Measurements from ENCODE around the gene PSMD14. TPM values are rescaled to one million over a fixed set of nuclear protein-coding genes. Genes with fewer than 3 reads are reported as not detected.
"Not testable (repeated sequence)": the region's sequence is repeated elsewhere in the genome, so short reads cannot be mapped to it uniquely, and the experiment has no call there.

PSMD14 gene
- total RNA-seq, 1 experiment from 2014 or later: 81.1 TPM

DNA sequence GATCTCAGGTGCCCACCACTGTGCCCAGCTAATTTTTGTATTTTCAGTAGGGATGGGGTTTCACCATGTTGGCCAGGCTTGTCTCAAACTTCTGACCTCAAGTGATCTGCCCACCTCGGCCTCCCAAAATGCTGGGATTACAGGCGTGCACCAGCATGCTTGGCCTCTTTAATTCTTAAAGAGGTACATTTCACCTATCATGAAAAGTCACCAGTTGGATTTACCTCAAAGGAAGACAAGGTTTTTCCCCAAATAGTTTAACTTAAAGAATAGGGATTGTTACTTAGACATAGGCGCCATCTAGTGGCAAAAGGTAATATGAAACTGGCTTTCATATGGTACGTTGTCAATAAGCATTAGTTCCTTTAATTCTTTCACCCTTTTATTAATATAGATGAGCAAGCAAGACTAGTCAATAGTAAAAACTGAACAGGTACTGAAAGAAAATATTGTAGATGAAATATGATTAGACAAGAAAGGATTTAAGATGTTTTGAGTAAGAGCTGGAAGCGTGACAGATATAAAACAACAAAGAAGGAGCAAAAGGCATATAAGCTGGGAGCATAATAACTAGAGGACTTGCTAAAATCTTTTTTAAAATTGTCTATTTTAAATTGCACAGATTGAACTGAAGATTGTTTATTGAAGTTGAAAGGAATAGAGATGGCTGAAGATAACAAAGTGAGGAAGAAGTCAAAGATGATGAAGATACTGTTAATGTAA lies 35.0 kb upstream of the PSMD14 start:
- POLR2A ChIA-PET: no interaction called here
- TF ChIP-seq, protein P1, sequence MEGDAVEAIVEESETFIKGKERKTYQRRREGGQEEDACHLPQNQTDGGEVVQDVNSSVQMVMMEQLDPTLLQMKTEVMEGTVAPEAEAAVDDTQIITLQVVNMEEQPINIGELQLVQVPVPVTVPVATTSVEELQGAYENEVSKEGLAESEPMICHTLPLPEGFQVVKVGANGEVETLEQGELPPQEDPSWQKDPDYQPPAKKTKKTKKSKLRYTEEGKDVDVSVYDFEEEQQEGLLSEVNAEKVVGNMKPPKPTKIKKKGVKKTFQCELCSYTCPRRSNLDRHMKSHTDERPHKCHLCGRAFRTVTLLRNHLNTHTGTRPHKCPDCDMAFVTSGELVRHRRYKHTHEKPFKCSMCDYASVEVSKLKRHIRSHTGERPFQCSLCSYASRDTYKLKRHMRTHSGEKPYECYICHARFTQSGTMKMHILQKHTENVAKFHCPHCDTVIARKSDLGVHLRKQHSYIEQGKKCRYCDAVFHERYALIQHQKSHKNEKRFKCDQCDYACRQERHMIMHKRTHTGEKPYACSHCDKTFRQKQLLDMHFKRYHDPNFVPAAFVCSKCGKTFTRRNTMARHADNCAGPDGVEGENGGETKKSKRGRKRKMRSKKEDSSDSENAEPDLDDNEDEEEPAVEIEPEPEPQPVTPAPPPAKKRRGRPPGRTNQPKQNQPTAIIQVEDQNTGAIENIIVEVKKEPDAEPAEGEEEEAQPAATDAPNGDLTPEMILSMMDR (IDR thresholded peaks at IDR 0.05; ENCODE audit: insufficient read depth in 1 of 2, low read depth in 1 of 2, low read length in 1 of 2, severe bottlenecking in 1 of 2, unreplicated experiment in 1 of 2): peak; percentile 56 to 70

DNA sequence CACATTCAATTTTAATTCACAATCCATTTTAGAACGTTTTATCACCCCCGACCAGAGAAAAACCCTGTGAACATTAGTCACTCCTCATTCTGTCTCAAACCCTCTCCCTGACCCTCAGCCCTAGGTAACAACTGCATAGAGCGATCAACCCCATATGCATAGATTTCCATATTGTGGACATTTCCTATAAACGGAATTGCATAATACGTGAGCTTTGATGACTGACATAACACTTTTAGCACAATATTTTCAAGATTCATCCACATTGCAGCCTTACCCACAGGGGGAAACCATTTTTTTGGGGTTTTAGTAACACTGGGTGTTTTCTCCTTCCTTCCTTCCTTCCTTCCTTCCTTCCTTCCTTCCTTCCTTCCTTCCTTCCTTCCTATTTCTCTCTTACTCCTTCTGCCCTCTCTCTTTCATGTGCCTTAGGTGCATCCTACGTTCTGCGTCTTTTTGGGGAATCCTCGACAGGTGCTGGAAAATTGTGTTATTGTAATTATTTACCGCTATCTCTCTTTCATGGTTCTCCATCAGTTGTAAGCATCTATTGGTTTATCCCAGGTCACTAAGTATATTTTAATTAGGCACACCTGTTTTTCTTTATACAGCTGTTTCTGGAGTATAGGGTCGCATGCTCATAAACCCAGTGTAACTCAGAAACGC lies 29.5 kb upstream of the PSMD14 start:
- CTCF ChIA-PET; DNase-seq; POLR2A ChIA-PET; H3K36me3 ChIP-seq (ENCODE audit: control insufficient read depth, insufficient read depth, low read length); H3K4me1 ChIP-seq; H3K27me3 Mint-ChIP-seq (ENCODE audit: insufficient read depth, unreplicated experiment); H3K27ac Mint-ChIP-seq (ENCODE audit: unreplicated experiment); BruUV-seq (replicated peaks); H3K4me3 Mint-ChIP-seq (ENCODE audit: unreplicated experiment); H3K9me3 Mint-ChIP-seq (ENCODE audit: unreplicated experiment); H3K36me3 Mint-ChIP-seq (ENCODE audit: insufficient read depth, unreplicated experiment); intact Hi-C loops (cut with micrococcal nuclease; ENCODE audit: unreplicated experiment); H3K27me3 ChIP-seq (replicated peaks; ENCODE audit: control insufficient read depth, insufficient read depth, low read length); H3K9me3 ChIP-seq; H3K4me1 Mint-ChIP-seq (ENCODE audit: low read depth, unreplicated experiment); H3K4me3 ChIP-seq (ENCODE audit: low read depth, low read length): not testable (repeated sequence)

More for the DNA sequence above, 35.0 kb upstream of the PSMD14 start:
- Histone ChIP-seq H3K4me3 (ENCODE audit: low read depth, low read length) (no peak overlapping the region), H3K4me1 (no peaks in the 10 kb centered on the region), H3K9me3 (0 out of 2 replicates have a peak, but pooled peaks cover 4% of the 10 kb centered on the region), H3K27me3 (replicated peaks; ENCODE audit: control insufficient read depth, insufficient read depth, low read length) (no peaks in the 10 kb centered on the region), H3K36me3 (ENCODE audit: control insufficient read depth, insufficient read depth, low read length) (no peaks in the 10 kb centered on the region)
- Mint-ChIP-seq H3K9me3 (ENCODE audit: unreplicated experiment) (peaks cover 7% of the 10 kb centered on the region), H3K4me1 (ENCODE audit: low read depth, unreplicated experiment) (no peaks in the 10 kb centered on the region), H3K27me3 (ENCODE audit: insufficient read depth, unreplicated experiment) (peaks cover 3% of the 10 kb centered on the region), H3K4me3 (ENCODE audit: unreplicated experiment) (no peak overlapping the region), H3K27ac (ENCODE audit: unreplicated experiment) (no peak overlapping the region), H3K36me3 (ENCODE audit: insufficient read depth, unreplicated experiment) (no peaks in the 10 kb centered on the region)
- CTCF ChIA-PET: interaction anchor here (0.7 kb wide), 1 partner anchor 8 kb away, joined by 4 read pairs; no protein-coding TSS in a partner anchor
- DNase-seq: peak in 1 of 2 experiments; percentile 66
- intact Hi-C loops (cut with micrococcal nuclease; ENCODE audit: unreplicated experiment): loop anchor here (1.0 to 5.0 kb wide), 3 partner anchors 22 to 50 kb away; no protein-coding TSS in a partner anchor
- no TSS peak for BruUV-seq (replicated peaks)

DNA sequence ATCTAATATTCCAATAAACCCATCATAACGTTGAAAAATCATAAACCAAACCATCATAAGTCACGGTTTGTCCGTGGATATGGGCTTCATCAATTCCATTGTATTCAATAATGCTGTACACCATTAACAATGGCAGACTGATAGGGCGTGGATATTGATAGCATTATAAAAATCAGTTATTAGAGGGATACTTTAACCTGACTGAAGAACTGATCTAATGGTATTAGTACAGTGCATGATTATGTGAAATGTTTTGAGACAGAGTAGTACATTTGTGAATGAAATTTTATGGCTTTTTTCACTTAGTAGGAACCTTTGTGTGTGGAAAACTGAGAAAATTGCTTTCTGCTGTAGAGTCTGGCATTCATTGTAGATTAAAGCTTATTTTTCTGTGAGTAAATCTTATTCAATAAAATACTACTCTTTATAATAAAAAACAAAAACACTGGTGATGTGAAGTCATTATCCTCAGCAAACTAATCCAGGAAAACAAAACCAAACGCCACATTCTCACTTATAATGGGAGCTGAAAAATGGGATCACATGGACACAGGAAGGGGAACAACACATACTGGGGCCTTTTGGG lies 28.9 kb upstream of the PSMD14 start:
- DNase-seq; H3K27me3 ChIP-seq (replicated peaks; ENCODE audit: control insufficient read depth, insufficient read depth, low read length); H3K9me3 ChIP-seq; CTCF ChIA-PET; H3K4me3 Mint-ChIP-seq (ENCODE audit: unreplicated experiment); H3K36me3 ChIP-seq (ENCODE audit: control insufficient read depth, insufficient read depth, low read length); H3K9me3 Mint-ChIP-seq (ENCODE audit: unreplicated experiment); intact Hi-C loops (cut with micrococcal nuclease; ENCODE audit: unreplicated experiment); H3K27ac Mint-ChIP-seq (ENCODE audit: unreplicated experiment); H3K27me3 Mint-ChIP-seq (ENCODE audit: insufficient read depth, unreplicated experiment); H3K4me1 ChIP-seq; POLR2A ChIA-PET; BruUV-seq (replicated peaks); H3K4me3 ChIP-seq (ENCODE audit: low read depth, low read length); H3K4me1 Mint-ChIP-seq (ENCODE audit: low read depth, unreplicated experiment); H3K36me3 Mint-ChIP-seq (ENCODE audit: insufficient read depth, unreplicated experiment): not testable (repeated sequence)

GRCh38 chr2:161280906-161281323 lies 27.3 kb upstream of the PSMD14 start:
- H3K9me3 ChIP-seq; H3K27me3 Mint-ChIP-seq (ENCODE audit: insufficient read depth, unreplicated experiment); H3K4me1 ChIP-seq; H3K27me3 ChIP-seq (replicated peaks; ENCODE audit: control insufficient read depth, insufficient read depth, low read length); H3K4me1 Mint-ChIP-seq (ENCODE audit: low read depth, unreplicated experiment); CTCF ChIA-PET; H3K36me3 ChIP-seq (ENCODE audit: control insufficient read depth, insufficient read depth, low read length); H3K4me3 ChIP-seq (ENCODE audit: low read depth, low read length); H3K27ac Mint-ChIP-seq (ENCODE audit: unreplicated experiment); H3K36me3 Mint-ChIP-seq (ENCODE audit: insufficient read depth, unreplicated experiment); POLR2A ChIA-PET; BruUV-seq (replicated peaks); H3K4me3 Mint-ChIP-seq (ENCODE audit: unreplicated experiment); H3K9me3 Mint-ChIP-seq (ENCODE audit: unreplicated experiment): not testable (repeated sequence)
- peak; percentile 36 to 65 for DNase-seq
- intact Hi-C loops (cut with micrococcal nuclease; ENCODE audit: unreplicated experiment): loop anchor here (2.0 kb wide), 1 partner anchor 276 kb away; no protein-coding TSS in a partner anchor
- TF ChIP-seq, protein P1 (IDR thresholded peaks at IDR 0.05; ENCODE audit: insufficient read depth in 1 of 2, low read depth in 1 of 2, low read length in 1 of 2, severe bottlenecking in 1 of 2, unreplicated experiment in 1 of 2): peak; percentile 23 to 33

- H3K4me3 Mint-ChIP-seq (ENCODE audit: unreplicated experiment); BruUV-seq (replicated peaks); H3K9me3 Mint-ChIP-seq (ENCODE audit: unreplicated experiment); H3K27me3 ChIP-seq (replicated peaks; ENCODE audit: control insufficient read depth, insufficient read depth, low read length); H3K4me1 ChIP-seq; H3K4me1 Mint-ChIP-seq (ENCODE audit: low read depth, unreplicated experiment); H3K27ac Mint-ChIP-seq (ENCODE audit: unreplicated experiment); H3K9me3 ChIP-seq; H3K36me3 ChIP-seq (ENCODE audit: control insufficient read depth, insufficient read depth, low read length); DNase-seq; POLR2A ChIA-PET; H3K36me3 Mint-ChIP-seq (ENCODE audit: insufficient read depth, unreplicated experiment); H3K4me3 ChIP-seq (ENCODE audit: low read depth, low read length); H3K27me3 Mint-ChIP-seq (ENCODE audit: insufficient read depth, unreplicated experiment): not testable (repeated sequence)
- CTCF ChIA-PET: interaction anchor here (0.6 kb wide), 1 partner anchor 31 kb away, joined by 3 read pairs; no protein-coding TSS in a partner anchor
- intact Hi-C loops (cut with micrococcal nuclease; ENCODE audit: unreplicated experiment): loop anchor here (2.0 kb wide), 1 partner anchor 275 kb away; no protein-coding TSS in a partner anchor
Observed at GRCh38 chr2:161281615-161282310, 26.5 kb upstream of the PSMD14 start.
